GM18907 (cell line): ENCODE data around the gene LCE3B.
"Not testable (repeated sequence)": the region's sequence is repeated elsewhere in the genome, so short reads cannot be mapped to it uniquely, and the experiment has no call there.

Experiments
- ATAC-seq: cut with Tn5 transposase; IDR thresholded peaks from one replicate; pipeline ENCODE4 v1.9.1; 2021; ENCODE audit warnings: mild to moderate bottlenecking, moderate library complexity; ENCODE audit not compliant: unreplicated experiment

Gene LCE3B

GRCh38 chr1:152613511-152613910 is at the start of gene LCE3B:
LCE3B (plus strand) TSS chr1:152613811; CDS start chr1:152613811, 0 bp downstream.
- no peak for ATAC-seq

GRCh38 chr1:152565115-152565514 is 48.5 kb upstream of the LCE3B start:
- ATAC-seq = no peak

- ATAC-seq = no peak
Observed at GRCh38 chr1:152565535-152566215, 47.9 kb upstream of the LCE3B start.

- no peak for ATAC-seq
Observed at GRCh38 chr1:152566681-152567080, 46.9 kb upstream of the LCE3B start, which contains the start of gene LCE3E. LCE3E (minus strand) TSS chr1:152566780; CDS start chr1:152566208, 572 bp downstream.

GRCh38 chr1:152577168-152577567 is 36.4 kb upstream of the LCE3B start:
- no peak for ATAC-seq

- not testable (repeated sequence) for ATAC-seq
Observed at GRCh38 chr1:152579526-152579925, 34.1 kb upstream of the LCE3B start.

GRCh38 chr1:152580433-152580832 is 33.2 kb upstream of the LCE3B start, which contains the start of gene LCE3D:
LCE3D (minus strand) TSS chr1:152580516; CDS start chr1:152579936, 580 bp downstream.
- no peak for ATAC-seq

GRCh38 chr1:152582647-152583046 is 31.0 kb upstream of the LCE3B start:
- ATAC-seq = no peak

GRCh38 chr1:152585586-152585985 is 28.0 kb upstream of the LCE3B start:
- ATAC-seq = no peak

GRCh38 chr1:152596986-152597385 is 16.6 kb upstream of the LCE3B start:
- no peak for ATAC-seq

GRCh38 chr1:152599934-152600333 is 13.7 kb upstream of the LCE3B start, which contains the start of gene LCE3C:
LCE3C (plus strand) TSS chr1:152600234; CDS start chr1:152600732, 498 bp downstream.
- ATAC-seq = no peak

GRCh38 chr1:152621993-152622392 is 8.4 kb downstream of the LCE3B start:
- ATAC-seq = no peak

GRCh38 chr1:152622803-152623202 is 9.2 kb downstream of the LCE3B start, which contains the start of gene LCE3A:
LCE3A (minus strand) TSS chr1:152623103; CDS start chr1:152623103, 0 bp downstream.
- ATAC-seq = no peak

GRCh38 chr1:152623203-152623844 is 9.7 kb downstream of the LCE3B start:
- no peak for ATAC-seq

GRCh38 chr1:152626744-152627143 is 13.1 kb downstream of the LCE3B start:
- ATAC-seq = no peak

GRCh38 chr1:152630596-152630995 is 17.0 kb downstream of the LCE3B start:
- no peak for ATAC-seq

GRCh38 chr1:152640351-152640750 is 26.7 kb downstream of the LCE3B start:
- no peak for ATAC-seq

GRCh38 chr1:152643945-152644344 is 30.3 kb downstream of the LCE3B start:
- no peak for ATAC-seq

- no peak for ATAC-seq
Observed at GRCh38 chr1:152645146-152645545, 31.5 kb downstream of the LCE3B start.

- ATAC-seq = no peak
Observed at GRCh38 chr1:152646656-152647055, 33.0 kb downstream of the LCE3B start.

GRCh38 chr1:152654110-152654509 is 40.5 kb downstream of the LCE3B start:
- peak; percentile 45 for ATAC-seq

GRCh38 chr1:152656459-152656858 is 42.8 kb downstream of the LCE3B start:
- no peak for ATAC-seq
